Natural killer cell treated with Interleukin-12 subunit alpha and Interleukin-12 subunit beta and Interleukin-15 and Interleukin-18, amount 100 ng/mL, for 72 hours (primary cell): ENCODE data around the gene LDB1. TPM values are rescaled to one million over a fixed set of nuclear protein-coding genes. Genes with fewer than 3 reads are reported as not detected.
A peak's percentile ranks its signal among the peaks of the same experiment; 100 is the strongest.

Experiments used
- ATAC-seq, 2 donors: fragments of 150-1000 bp; cut with Tn5 transposase in 1 of 2; sonication (Bioruptor Pico), chemical (Tn5 transposase) in 1 of 2; 2 replicates each; pipeline ENCODE4 v1.10.0; 2021
- DNase-seq: peaks from one replicate; pipeline ENCODE4 v3.0.0; 2022; ENCODE audit warnings: low spot score
- H3K27ac Mint-ChIP-seq, 2 donors: 1 replicate in 1 of 2; 2 replicates in 1 of 2; pipeline ENCODE4 v1.8.0; 2022; ENCODE audit warnings: mixed read lengths in 2 of 2, mild to moderate bottlenecking in 1 of 2, moderate library complexity in 1 of 2
- H3K27me3 Mint-ChIP-seq, 2 donors: 1 replicate in 1 of 2; 2 replicates in 1 of 2; pipeline ENCODE4 v1.8.0; 2022; ENCODE audit warnings: mixed read lengths in 2 of 2
- H3K36me3 Mint-ChIP-seq: one replicate; pipeline ENCODE4 v1.8.0; 2022; ENCODE audit warnings: mixed read lengths
- H3K4me1 Mint-ChIP-seq, 2 donors: 1 replicate in 1 of 2; 2 replicates in 1 of 2; pipeline ENCODE4 v1.8.0; 2022; ENCODE audit warnings: low read depth in 2 of 2, mixed read lengths in 2 of 2, mild to moderate bottlenecking in 1 of 2
- H3K4me3 Mint-ChIP-seq: one replicate; pipeline ENCODE4 v1.8.0; 2022; ENCODE audit warnings: mixed read lengths
- H3K9me3 Mint-ChIP-seq: 2 replicates; pipeline ENCODE4 v1.8.0; 2022; ENCODE audit warnings: mixed read lengths
- total RNA-seq, 2 donors: library from RNA; stranded (reverse); gene quantifications; one replicate each; pipeline ENCODE4 v1.2.3, GENCODE V29; 2022

LDB1 gene
- total RNA-seq, 2 donors from 2014 or later, result 61.8 to 87.9 TPM

DNA sequence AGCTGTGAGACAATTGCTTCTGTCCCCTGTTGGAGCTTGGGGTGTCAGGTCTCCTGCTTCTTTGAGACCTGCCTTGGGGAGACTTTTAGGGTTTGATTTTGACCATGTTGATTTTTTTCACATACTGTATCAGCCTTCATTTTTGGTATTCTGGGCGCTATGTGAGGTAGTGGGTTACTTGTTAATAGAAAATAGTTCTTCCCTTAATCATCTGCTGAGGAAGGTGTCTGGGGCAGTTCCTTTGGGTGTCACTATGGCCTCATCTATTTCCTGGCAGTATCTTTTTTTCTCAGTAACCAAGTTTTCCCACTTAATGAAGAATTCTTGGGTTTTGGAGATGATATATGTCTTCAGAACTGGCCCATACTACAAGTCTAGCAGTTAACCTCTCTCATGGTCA, 27.4 kb upstream of the LDB1 start:
- DNase-seq, result no peak
- Mint-ChIP-seq H3K4me3 (no peak overlapping the region), H3K27ac (peak overlapping the region in 1 of 2 donors; percentile 5), H3K9me3 (no peaks in the 10 kb centered on the region), H3K27me3 (no peaks in the 10 kb centered on the region), H3K36me3 (peaks cover 37% of the 10 kb centered on the region), H3K4me1 (peaks cover 22 to 24% of the 10 kb centered on the region in 2 donors)
- no peak for ATAC-seq

DNA sequence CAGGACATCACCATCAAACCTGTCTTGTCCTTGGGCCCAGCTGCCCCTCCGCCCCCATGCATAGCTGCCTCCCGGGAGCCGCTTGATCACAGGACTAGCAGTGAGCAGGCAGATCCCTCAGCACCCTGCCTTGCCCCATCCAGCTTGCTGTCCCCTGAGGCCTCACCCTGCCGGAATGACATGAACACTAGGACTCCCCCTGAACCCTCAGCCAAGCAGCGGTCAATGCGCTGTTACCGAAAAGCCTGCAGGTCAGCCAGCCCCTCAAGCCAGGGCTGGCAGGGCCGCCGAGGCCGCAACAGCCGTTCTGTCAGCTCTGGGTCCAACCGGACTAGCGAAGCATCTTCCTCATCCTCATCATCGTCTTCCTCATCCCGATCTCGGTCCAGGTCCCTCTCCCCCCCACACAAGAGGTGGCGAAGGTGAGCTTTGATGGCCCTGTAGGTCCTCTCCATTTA, 26.8 kb upstream of the LDB1 start:
- DNase-seq, result no peak
- Mint-ChIP-seq H3K4me3 (no peak overlapping the region), H3K36me3 (peaks cover 37% of the 10 kb centered on the region), H3K27me3 (no peaks in the 10 kb centered on the region), H3K4me1 (peaks cover 20% of the 10 kb centered on the region in 2 donors), H3K27ac (peak overlapping the region in 1 of 2 donors; percentile 5), H3K9me3 (no peaks in the 10 kb centered on the region)
- ATAC-seq, result no peak

DNA sequence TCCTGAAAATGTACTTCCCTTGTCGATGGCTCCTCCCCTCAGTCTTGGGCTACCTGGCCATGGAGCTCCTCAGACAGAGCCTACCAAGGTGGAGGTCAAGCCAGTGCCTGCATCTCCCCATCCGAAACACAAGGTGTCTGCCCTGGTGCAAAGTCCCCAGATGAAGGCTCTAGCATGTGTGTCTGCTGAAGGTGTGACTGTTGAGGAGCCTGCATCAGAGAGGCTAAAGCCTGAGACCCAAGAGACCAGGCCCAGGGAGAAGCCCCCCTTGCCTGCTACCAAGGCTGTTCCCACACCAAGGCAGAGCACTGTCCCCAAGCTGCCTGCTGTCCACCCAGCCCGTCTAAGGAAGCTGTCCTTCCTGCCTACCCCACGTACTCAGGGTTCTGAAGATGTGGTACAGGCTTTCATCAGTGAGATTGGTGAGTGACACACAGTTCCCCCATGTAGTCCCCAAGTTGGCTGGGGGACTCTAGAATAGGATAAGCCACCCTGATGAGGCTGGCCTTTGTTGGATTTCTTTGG, 21.5 kb upstream of the LDB1 start:
- Mint-ChIP-seq H3K4me1 (peaks cover 0 to 26% of the 10 kb centered on the region in 2 donors), H3K36me3 (peaks cover 19% of the 10 kb centered on the region), H3K4me3 (no peak overlapping the region), H3K27ac (no peak overlapping the region), H3K9me3 (no peaks in the 10 kb centered on the region), H3K27me3 (no peaks in the 10 kb centered on the region)
- DNase-seq, result no peak
- ATAC-seq, result peak in 1 of 2 donors; percentile 24

DNA sequence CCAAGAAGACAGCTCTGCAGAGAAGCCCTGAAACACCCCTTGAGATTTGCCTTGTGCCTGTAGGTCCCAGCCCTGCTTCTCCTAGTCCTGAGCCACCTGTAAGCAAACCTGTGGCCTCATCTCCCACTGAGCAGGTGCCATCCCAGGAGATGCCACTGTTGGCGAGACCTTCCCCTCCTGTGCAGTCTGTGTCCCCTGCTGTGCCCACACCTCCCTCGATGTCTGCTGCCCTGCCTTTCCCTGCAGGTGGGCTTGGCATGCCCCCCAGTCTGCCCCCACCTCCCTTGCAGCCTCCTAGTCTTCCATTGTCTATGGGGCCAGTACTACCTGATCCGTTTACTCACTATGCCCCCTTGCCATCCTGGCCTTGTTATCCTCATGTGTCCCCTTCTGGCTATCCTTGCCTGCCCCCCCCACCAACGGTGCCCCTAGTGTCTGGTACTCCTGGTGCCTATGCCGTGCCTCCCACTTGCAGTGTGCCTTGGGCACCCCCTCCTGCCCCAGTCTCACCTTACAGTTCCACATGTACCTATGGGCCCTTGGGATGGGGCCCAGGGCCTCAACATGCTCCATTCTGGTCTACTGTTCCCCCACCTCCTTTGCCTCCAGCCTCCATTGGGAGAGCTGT, 20.9 kb upstream of the LDB1 start:
- DNase-seq (no peak), ATAC-seq (no peak)
- Mint-ChIP-seq H3K4me1 (peaks cover under 1 to 27% of the 10 kb centered on the region in 2 donors), H3K9me3 (no peaks in the 10 kb centered on the region), H3K27me3 (no peaks in the 10 kb centered on the region), H3K36me3 (peaks cover 17% of the 10 kb centered on the region), H3K4me3 (no peak overlapping the region), H3K27ac (no peak overlapping the region)

DNA sequence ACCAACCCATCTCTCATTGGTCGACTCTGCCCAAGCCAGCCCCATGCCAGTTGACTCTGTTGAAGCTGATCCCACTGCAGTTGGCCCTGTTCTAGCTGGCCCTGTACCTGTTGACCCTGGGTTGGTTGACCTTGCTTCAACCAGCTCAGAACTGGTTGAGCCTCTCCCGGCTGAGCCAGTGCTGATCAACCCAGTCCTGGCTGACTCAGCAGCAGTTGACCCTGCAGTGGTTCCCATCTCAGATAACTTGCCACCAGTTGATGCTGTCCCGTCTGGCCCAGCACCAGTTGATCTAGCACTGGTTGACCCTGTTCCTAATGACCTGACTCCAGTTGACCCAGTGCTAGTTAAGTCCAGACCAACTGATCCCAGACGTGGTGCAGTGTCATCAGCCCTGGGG, 20.1 kb upstream of the LDB1 start:
- Mint-ChIP-seq H3K36me3 (peaks cover 14% of the 10 kb centered on the region), H3K27ac (no peak overlapping the region)
- peak; percentile 5 to 8 for ATAC-seq

DNA sequence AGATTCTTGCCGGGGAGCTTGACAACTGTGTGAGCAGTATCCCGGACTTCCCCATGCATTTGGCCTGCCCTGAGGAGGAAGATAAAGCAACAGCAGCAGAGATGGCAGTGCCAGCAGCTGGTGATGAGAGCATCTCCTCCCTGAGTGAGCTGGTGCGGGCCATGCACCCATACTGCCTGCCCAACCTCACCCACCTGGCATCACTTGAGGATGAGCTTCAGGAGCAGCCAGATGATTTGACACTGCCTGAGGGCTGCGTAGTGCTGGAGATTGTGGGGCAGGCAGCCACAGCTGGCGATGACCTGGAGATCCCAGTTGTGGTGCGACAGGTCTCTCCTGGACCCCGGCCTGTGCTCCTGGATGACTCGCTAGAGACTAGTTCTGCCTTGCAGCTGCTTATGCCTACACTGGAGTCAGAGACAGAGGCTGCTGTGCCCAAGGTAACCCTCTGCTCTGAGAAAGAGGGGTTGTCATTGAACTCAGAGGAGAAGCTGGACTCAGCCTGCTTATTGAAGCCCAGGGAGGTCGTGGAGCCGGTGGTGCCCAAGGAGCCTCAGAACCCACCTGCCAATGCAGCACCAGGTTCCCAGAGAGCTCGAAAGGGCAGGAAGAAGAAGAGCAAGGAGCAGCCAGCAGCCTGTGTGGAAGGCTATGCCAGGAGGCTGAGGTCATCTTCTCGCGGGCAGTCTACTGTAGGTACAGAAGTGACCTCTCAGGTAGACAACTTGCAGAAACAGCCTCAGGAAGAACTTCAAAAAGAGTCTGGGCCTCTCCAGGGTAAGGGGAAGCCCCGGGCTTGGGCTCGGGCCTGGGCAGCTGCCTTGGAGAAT, 19.3 kb upstream of the LDB1 start:
- DNase-seq, result no peak
- Mint-ChIP-seq H3K27ac (no peak overlapping the region), H3K27me3 (no peaks in the 10 kb centered on the region), H3K4me3 (no peak overlapping the region), H3K4me1 (peaks cover 14 to 39% of the 10 kb centered on the region in 2 donors), H3K9me3 (no peaks in the 10 kb centered on the region), H3K36me3 (peaks cover 16% of the 10 kb centered on the region)
- no peak for ATAC-seq

More for the DNA sequence above, 20.1 kb upstream of the LDB1 start:
- Mint-ChIP-seq H3K27me3 (no peaks in the 10 kb centered on the region), H3K9me3 (no peaks in the 10 kb centered on the region), H3K4me3 (no peak overlapping the region), H3K4me1 (peaks cover 7 to 32% of the 10 kb centered on the region in 2 donors)
- no peak for DNase-seq

DNA sequence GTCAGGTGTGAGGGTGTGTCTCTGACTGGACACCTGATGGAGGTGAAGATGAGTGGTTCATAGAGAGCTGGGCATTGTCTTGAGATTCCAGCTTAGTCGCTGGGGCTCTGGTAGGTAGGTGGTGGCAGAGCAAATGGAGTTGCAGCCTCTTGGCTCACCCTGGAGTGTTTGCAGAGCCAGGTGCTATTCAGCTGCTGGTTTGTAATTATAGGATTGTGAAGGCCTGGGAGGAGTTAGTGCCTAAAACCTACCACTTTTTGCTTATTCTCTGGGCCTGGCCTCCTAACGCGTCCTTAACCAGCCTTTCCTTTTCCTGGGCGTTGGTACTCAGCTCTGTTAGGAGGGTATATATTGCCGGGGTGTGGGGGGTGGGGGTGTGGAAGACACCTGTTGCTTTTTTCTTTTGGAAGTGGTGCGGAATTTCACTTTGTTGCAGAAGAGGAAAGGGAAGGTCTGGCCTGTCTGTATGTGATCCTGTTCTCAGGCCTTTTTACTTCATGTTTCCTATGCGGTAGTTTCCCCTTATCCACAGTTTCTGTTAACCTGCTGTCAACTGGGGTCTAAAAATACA, 15.9 kb upstream of the LDB1 start:
- Mint-ChIP-seq H3K27me3 (no peaks in the 10 kb centered on the region), H3K4me3 (peak overlapping the region; percentile 47)

DNA sequence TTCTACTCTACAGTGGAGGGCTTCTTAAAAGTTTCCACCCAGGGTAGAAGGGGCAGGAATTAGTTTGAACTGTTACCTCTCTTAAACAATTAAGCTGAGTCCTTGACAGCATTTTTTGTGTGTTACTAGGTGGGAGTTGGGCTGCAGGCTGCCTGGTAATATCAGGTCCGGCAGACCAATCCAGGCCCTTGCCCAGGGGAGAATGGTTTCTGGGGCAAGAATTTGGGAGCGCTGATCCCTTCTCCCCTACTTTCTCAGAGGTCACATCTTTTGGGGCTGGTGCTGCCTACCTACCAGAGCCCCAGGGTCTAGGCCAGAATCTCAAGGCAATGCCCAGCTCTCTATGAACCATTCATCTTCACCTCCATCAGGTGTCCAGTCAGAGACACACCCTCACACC, 14.2 kb upstream of the LDB1 start:
- DNase-seq (no peak), ATAC-seq (no peak)
- no peaks in the 10 kb centered on the region for H3K27me3 Mint-ChIP-seq
- H3K4me1 Mint-ChIP-seq, result peaks cover 29 to 45% of the 10 kb centered on the region in 2 donors
- peak overlapping the region; percentile 95 to 97 for H3K27ac Mint-ChIP-seq
- peak overlapping the region; percentile 98 for H3K4me3 Mint-ChIP-seq
- H3K36me3 Mint-ChIP-seq, result peaks cover 23% of the 10 kb centered on the region
- no peaks in the 10 kb centered on the region for H3K9me3 Mint-ChIP-seq

More for the DNA sequence above, 15.9 kb upstream of the LDB1 start:
- ATAC-seq (no peak), DNase-seq (peak; percentile 3)
- peaks cover 23% of the 10 kb centered on the region for H3K36me3 Mint-ChIP-seq
- peaks cover 29 to 49% of the 10 kb centered on the region in 2 donors for H3K4me1 Mint-ChIP-seq
- no peaks in the 10 kb centered on the region for H3K9me3 Mint-ChIP-seq
- peak overlapping the region in 1 of 2 donors; percentile 50 for H3K27ac Mint-ChIP-seq

DNA sequence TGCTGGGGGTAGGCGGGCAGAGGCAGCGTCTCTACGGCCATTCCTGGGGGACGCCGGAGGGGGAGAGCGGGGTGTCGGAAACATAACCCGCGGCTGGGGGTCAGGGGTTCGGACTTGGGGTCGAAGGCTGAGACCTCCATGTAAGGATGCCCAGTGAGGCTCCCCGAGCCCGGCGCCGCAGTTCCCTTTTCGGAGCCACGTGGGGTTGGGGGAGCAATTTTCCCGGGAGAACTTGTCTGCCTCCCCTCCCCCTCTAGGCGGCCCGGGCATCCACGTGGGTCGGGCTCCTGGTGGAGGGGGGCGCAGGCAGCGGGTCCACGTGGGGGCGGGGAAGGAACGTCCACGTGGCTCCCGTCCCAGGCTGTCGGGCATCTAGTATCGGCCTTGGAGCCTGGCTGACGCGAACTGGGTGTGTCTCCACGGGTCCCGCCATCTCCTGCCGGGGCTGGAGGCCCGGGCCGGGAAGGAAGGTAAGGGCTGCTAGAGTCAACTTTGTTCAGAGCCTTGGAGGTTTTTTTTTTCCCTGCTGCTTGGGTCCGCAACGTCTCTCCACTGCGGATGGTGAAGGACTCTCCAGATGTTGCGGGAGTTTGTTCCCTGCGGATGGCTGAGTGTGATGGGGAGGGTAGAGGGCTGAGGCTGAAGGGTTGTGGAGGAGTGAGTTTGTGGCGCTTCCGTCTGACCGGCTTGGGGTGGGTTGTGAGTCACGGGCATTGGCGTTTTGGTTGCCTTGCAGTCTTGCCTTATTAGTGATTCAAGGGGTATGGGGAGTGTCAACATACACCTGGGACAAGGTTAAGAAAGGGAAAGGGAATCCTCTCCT, 13.4 kb upstream of the LDB1 start:
- peaks cover 29 to 41% of the 10 kb centered on the region in 2 donors for H3K4me1 Mint-ChIP-seq
- no peaks in the 10 kb centered on the region for H3K9me3 Mint-ChIP-seq
- DNase-seq (peak; percentile 74), ATAC-seq (peak; percentile 28 to 53)
- H3K27ac Mint-ChIP-seq, result peak overlapping the region; percentile 95 to 97
- H3K36me3 Mint-ChIP-seq, result peaks cover 18% of the 10 kb centered on the region
- peak overlapping the region; percentile 98 for H3K4me3 Mint-ChIP-seq
- H3K27me3 Mint-ChIP-seq, result no peaks in the 10 kb centered on the region

DNA sequence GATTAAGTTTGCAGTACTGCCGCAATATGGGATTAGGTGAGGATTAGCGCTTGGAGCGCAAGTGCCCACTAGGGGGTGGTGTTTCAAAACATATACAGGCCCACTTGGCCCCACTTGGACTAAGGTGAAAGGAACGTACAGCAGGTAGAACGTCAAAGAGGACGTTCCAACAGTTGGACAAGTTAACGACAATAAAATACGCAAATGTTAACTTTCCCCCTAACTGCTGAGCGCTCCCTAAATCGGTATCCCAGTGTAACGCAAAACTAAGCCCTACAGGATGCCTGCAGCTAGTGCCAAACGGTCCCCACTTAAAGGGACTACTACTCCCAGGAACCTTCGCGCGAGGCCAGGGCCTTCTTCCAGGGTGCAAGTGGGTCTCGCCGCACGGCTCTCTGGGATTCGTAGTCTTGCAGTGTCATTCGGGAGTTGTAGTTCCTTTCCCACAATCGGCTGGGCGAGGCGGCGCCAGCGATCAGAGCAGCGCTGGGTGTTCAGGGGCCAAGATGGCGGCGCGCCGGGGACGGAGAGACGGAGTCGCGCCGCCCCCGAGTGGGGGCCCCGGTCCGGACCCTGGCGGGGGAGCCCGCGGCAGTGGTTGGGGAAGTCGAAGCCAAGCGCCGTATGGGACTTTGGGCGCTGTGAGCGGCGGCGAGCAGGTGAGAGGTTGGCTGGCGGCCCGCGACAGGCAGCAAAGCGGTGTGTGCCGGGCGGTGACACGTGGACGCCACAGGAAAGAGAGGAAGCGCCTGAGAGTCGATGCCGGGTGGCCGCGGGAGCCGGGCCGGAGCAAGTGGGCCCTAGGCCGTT, 12.6 kb upstream of the LDB1 start, which contains the start of gene PPRC1:
TSS of gene PPRC1 (plus strand) at position 478 of the 810 bp plus-strand sequence. CDS start at position 507, 29 bp downstream.
- H3K9me3 Mint-ChIP-seq, result no peaks in the 10 kb centered on the region
- peak within 1 kb of the TSS; percentile 95 to 97 for H3K27ac Mint-ChIP-seq
- peak within 1 kb of the TSS; percentile 98 for H3K4me3 Mint-ChIP-seq
- peaks cover 29 to 39% of the 10 kb centered on the region in 2 donors for H3K4me1 Mint-ChIP-seq
- DNase-seq (peak; percentile 98), ATAC-seq (peak; percentile 97 to 99)
- H3K27me3 Mint-ChIP-seq, result no peaks in the 10 kb centered on the region
- H3K36me3 Mint-ChIP-seq, result peaks cover 18% of the 10 kb centered on the region

DNA sequence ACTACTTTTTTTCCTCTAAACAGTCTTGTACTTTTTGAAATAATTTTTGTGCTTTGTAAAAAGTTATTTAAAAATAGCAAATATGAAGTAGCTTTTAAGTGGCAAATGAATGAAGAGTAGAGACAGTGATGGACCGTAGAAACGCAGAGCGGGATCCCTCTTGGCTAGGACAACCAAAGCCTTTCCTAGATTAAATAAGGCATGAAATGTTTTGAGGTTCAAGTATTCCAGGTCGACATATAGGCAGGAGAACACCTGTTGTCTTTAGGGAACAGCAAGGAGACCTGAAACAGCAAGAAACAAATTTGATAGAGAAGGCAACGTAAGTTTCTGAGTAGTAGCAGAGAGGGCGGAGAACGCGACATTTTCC, 12.0 kb upstream of the LDB1 start:
- no peak for ATAC-seq
- Mint-ChIP-seq H3K9me3 (no peaks in the 10 kb centered on the region), H3K27me3 (no peaks in the 10 kb centered on the region), H3K4me3 (peak overlapping the region; percentile 98), H3K4me1 (peaks cover 29 to 34% of the 10 kb centered on the region in 2 donors), H3K27ac (peak overlapping the region; percentile 95 to 97), H3K36me3 (peaks cover 18% of the 10 kb centered on the region)
- no peak for DNase-seq
